Pons (tissue), 1 donor: ENCODE measurements around the gene TM2D1.
A peak's percentile ranks its signal among the peaks of the same experiment; 100 is the strongest.
"Not testable (repeated sequence)": the region's sequence is repeated elsewhere in the genome, so short reads cannot be mapped to it uniquely, and the experiment has no call there.

Experiments
- DNase-seq: peaks from one replicate; pipeline ENCODE4 v3.0.0-alpha.2; 2016; ENCODE audit warnings: low spot score

The TM2D1 gene

GRCh38 chr1:61724813-61725694 lies at the start of gene TM2D1:
TSS of gene TM2D1 (minus strand) at chr1:61725141. CDS start at chr1:61725120, 21 bp downstream.
- DNase-seq: peak; percentile 94

- no peak for DNase-seq
Measured at GRCh38 chr1:61770131-61770530, 45.2 kb upstream of the TM2D1 start.

GRCh38 chr1:61757950-61758349 lies 33.0 kb upstream of the TM2D1 start:
- no peak for DNase-seq

GRCh38 chr1:61756773-61757172 lies 31.8 kb upstream of the TM2D1 start:
- DNase-seq: no peak

- DNase-seq: no peak
Measured at GRCh38 chr1:61754545-61754944, 29.6 kb upstream of the TM2D1 start.

- no peak for DNase-seq
Measured at GRCh38 chr1:61753998-61754508, 29.1 kb upstream of the TM2D1 start.

GRCh38 chr1:61752921-61753389 lies 28.0 kb upstream of the TM2D1 start:
- DNase-seq: no peak

GRCh38 chr1:61749574-61749973 lies 24.6 kb upstream of the TM2D1 start:
- DNase-seq: no peak

- DNase-seq: no peak
Measured at GRCh38 chr1:61748566-61748965, 23.6 kb upstream of the TM2D1 start.

GRCh38 chr1:61746813-61747212 lies 21.9 kb upstream of the TM2D1 start:
- peak; percentile 22 for DNase-seq

GRCh38 chr1:61743716-61744580 lies 19.0 kb upstream of the TM2D1 start:
- DNase-seq: no peak

GRCh38 chr1:61743431-61743705 lies 18.4 kb upstream of the TM2D1 start:
- no peak for DNase-seq

GRCh38 chr1:61742620-61743430 lies 17.9 kb upstream of the TM2D1 start:
- DNase-seq: peak; percentile 48

GRCh38 chr1:61741711-61742619 lies 17.0 kb upstream of the TM2D1 start, which contains the start of gene PATJ:
TSS of gene PATJ (plus strand) at chr1:61742480. CDS start at chr1:61762893, 20,413 bp downstream.
- peak; percentile 32 for DNase-seq

GRCh38 chr1:61740751-61741700 lies 16.1 kb upstream of the TM2D1 start:
- DNase-seq: no peak

- no peak for DNase-seq
Measured at GRCh38 chr1:61732726-61733125, 7.8 kb upstream of the TM2D1 start.

GRCh38 chr1:61730679-61731078 lies 5.7 kb upstream of the TM2D1 start:
- DNase-seq: not testable (repeated sequence)

- no peak for DNase-seq
Measured at GRCh38 chr1:61727544-61727943, 2.6 kb upstream of the TM2D1 start.

GRCh38 chr1:61724506-61724812 lies 482 bp downstream of the TM2D1 start:
- no peak for DNase-seq
